K562 (cell line): ENCODE measurements around the gene LAMB1. TPM values are rescaled to one million over a fixed set of nuclear protein-coding genes. Genes with fewer than 3 reads are reported as not detected.

Source experiments
- EGR1 ChIP-seq: fragments of 450-650 bp; conservative IDR thresholded peaks from 2 replicates; pipeline ENCODE4 v1.6.1; 2017; ENCODE audit warnings: mild to moderate bottlenecking
- GABPB1 ChIP-seq: sonication (generic); formaldehyde crosslinking; IDR thresholded peaks from 2 replicates; pipeline ENCODE4 v1.8.0; 2022; ENCODE audit warnings: mild to moderate bottlenecking, missing genetic modification reagents
- MECOM ChIP-seq: fragments of 250-450 bp; sonication (Bioruptor Pico); IDR thresholded peaks from 2 replicates; pipeline ENCODE4 v1.8.0; 2022; ENCODE audit warnings: inconsistent platforms
- MTA2 ChIP-seq: fragments of 450-650 bp; IDR thresholded peaks from 2 replicates; pipeline ENCODE4 v1.6.1; 2016; ENCODE audit warnings: low read depth
- NFATC3 ChIP-seq: fragments of 450-650 bp; IDR thresholded peaks from 2 replicates; pipeline ENCODE4 v1.6.1; 2017; ENCODE audit warnings: mild to moderate bottlenecking
- RB1 ChIP-seq: fragments of 450-650 bp; IDR thresholded peaks from 2 replicates; pipeline ENCODE4 v1.6.1; 2017; ENCODE audit warnings: low read depth, mild to moderate bottlenecking
- STAT5A ChIP-seq: IDR thresholded peaks from 2 replicates; pipeline ENCODE4 v1.6.1; 2012; ENCODE audit warnings: low read length, inconsistent platforms, borderline replicate concordance
- TAF9B ChIP-seq: fragments of 450-650 bp; IDR thresholded peaks from 2 replicates; pipeline ENCODE4 v1.6.1; 2018; ENCODE audit warnings: mild to moderate bottlenecking; ENCODE audit not compliant: partially characterized antibody
- ZFPM2 ChIP-seq: fragments of 250-450 bp; sonication (Bioruptor Pico); IDR thresholded peaks from 2 replicates; pipeline ENCODE4 v1.5.1; 2022; ENCODE audit warnings: mild to moderate bottlenecking
- ZNF232 ChIP-seq: sonication (generic); formaldehyde crosslinking; IDR thresholded peaks from 2 replicates; pipeline ENCODE4 v1.8.0; 2022; ENCODE audit warnings: mild to moderate bottlenecking, missing genetic modification reagents
- ZNF644 ChIP-seq: fragments of 200-800 bp; sonication (Bioruptor generic); IDR thresholded peaks from 2 replicates; pipeline ENCODE4 v1.6.1; 2016; ENCODE audit warnings: low read depth, missing genetic modification characterization, missing compliant biosample characterization
- polyA plus RNA-seq, 8 experiments: library from polyadenylated mRNA; depleted of rRNA in 4 of 8; stranded (reverse) in 5 of 8; unstranded in 3 of 8; fragments of >200 nt; fragmentation: Nextera tagmentation in 2 of 8; fragmentation: Illumina TruSeq in 1 of 8; extraction: Ambion mirVana in 2 of 8; extraction: Trizol in 1 of 8; gene quantifications; 2 replicates each; pipeline versions ENCODE4 v1.2.1 to v1.2.3, GENCODE V29; 2011 to 2014; ENCODE audit warnings: inconsistent platforms in 1 of 8, missing spikeins in 1 of 8
- total RNA-seq, 7 experiments: library from RNA; depleted of rRNA in 6 of 7; stranded (reverse); fragments of >200 nt in 6 of 7; fragmentation: Illumina TruSeq in 2 of 7; extraction: Trizol in 2 of 7; gene quantifications; 2 replicates each; pipeline versions ENCODE4 v1.2.1 to v1.2.3, GENCODE V29; 2011 to 2021; ENCODE audit warnings: low replicate concordance in 1 of 7
- TF ChIP-seq, protein P1 (sequence below): fragments of 250-450 bp; sonication (Bioruptor Pico); IDR thresholded peaks from 2 replicates; pipeline ENCODE4 v1.5.0; 2021
- TF ChIP-seq, protein P2 (sequence below), 2 experiments: fragments of 450-650 bp; conservative IDR thresholded peaks; 2 replicates each; pipeline ENCODE4 v1.6.1; 2017; ENCODE audit warnings: mild to moderate bottlenecking in 2 of 2, moderate library complexity in 2 of 2

LAMB1 gene
- total and polyA plus RNA-seq, 9 of the 15 experiments (the other 6 are each of a cell fraction or from before 2014, with no cell fraction given) = 6.0 to 17.7 (median 12.3) TPM

DNA sequence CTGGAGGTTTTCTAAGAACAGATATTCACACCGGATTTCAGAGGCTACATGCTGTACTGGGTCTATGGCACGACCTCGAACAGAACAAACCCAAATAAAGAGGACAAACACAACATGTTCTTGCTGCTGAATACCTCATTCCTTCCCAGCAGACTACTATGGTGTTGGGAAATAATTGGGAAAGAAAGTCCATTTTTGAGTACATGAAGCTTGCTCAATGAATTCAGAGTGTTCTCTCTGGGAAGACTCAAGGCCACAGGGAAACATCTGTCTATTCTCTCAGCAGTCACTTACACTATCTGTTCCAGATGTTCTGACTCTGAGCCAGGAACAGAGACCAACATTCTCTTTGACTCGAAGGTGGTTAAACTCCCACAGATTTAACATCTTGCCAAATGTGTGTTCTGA is 30.9 kb downstream of the LAMB1 start (continued):
- TF ChIP-seq, protein P1, sequence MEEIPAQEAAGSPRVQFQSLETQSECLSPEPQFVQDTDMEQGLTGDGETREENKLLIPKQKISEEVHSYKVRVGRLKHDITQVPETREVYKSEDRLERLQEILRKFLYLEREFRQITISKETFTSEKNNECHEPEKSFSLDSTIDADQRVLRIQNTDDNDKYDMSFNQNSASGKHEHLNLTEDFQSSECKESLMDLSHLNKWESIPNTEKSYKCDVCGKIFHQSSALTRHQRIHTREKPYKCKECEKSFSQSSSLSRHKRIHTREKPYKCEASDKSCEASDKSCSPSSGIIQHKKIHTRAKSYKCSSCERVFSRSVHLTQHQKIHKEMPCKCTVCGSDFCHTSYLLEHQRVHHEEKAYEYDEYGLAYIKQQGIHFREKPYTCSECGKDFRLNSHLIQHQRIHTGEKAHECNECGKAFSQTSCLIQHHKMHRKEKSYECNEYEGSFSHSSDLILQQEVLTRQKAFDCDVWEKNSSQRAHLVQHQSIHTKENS (CRISPR knock-in tag) = no peak
- TF ChIP-seq ZNF232 = 0 out of 2 replicates have a peak, but pooled peaks have one; percentile 41
- TF ChIP-seq ZFPM2 (CRISPR knock-in tag) = no peak
- TF ChIP-seq TAF9B = no peak
- no peak for TF ChIP-seq MECOM (CRISPR knock-in tag)
- no peak for TF ChIP-seq GABPB1 (CRISPR knock-in tag)
- peak; percentile 58; the same call in 1 of the 2 replicates for TF ChIP-seq STAT5A
- no peak for TF ChIP-seq NFATC3
- TF ChIP-seq RB1 = no peak
- no peak for TF ChIP-seq ZNF644 (tag)
- peak; percentile 42 for TF ChIP-seq MTA2
- TF ChIP-seq, protein P2, sequence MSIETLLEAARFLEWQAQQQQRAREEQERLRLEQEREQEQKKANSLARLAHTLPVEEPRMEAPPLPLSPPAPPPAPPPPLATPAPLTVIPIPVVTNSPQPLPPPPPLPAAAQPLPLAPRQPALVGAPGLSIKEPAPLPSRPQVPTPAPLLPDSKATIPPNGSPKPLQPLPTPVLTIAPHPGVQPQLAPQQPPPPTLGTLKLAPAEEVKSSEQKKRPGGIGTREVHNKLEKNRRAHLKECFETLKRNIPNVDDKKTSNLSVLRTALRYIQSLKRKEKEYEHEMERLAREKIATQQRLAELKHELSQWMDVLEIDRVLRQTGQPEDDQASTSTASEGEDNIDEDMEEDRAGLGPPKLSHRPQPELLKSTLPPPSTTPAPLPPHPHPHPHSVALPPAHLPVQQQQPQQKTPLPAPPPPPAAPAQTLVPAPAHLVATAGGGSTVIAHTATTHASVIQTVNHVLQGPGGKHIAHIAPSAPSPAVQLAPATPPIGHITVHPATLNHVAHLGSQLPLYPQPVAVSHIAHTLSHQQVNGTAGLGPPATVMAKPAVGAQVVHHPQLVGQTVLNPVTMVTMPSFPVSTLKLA (conservative IDR thresholded peaks at IDR 0.05) = no peak
- TF ChIP-seq EGR1 = no peak
